MM.1S (cell line): ENCODE results near the gene RMND1.
A peak's percentile ranks its signal among the peaks of the same experiment; 100 is the strongest.

Experiments
- DNase-seq: peaks from one replicate; pipeline ENCODE4 v3.0.0-alpha.2; 2015
- H2AFZ ChIP-seq: fragments of 300-600 bp; sonication (generic); 2 replicates; pipeline ENCODE4 v1.6.0; 2016; ENCODE audit warnings: antibody characterized with exemption, low read length
- H3F3A ChIP-seq: fragments of 300-600 bp; sonication (generic); 2 replicates; pipeline ENCODE4 v1.6.1; 2016; ENCODE audit warnings: mild to moderate bottlenecking, antibody characterized with exemption, low read length, moderate library complexity, mixed read lengths; ENCODE audit not compliant: insufficient read depth
- H3K27ac ChIP-seq: fragments of 300-600 bp; sonication (generic); 2 replicates; pipeline ENCODE4 v1.5.1; 2016; ENCODE audit warnings: mild to moderate bottlenecking, low read length
- H3K27me3 ChIP-seq: fragments of 300-600 bp; sonication (generic); replicated peaks from 2 replicates; pipeline ENCODE4 v1.6.0; 2016; ENCODE audit warnings: low read length; ENCODE audit not compliant: insufficient read depth
- H3K36me3 ChIP-seq: fragments of 300-600 bp; sonication (generic); replicated peaks from 2 replicates; pipeline ENCODE4 v1.6.1; 2016; ENCODE audit warnings: mild to moderate bottlenecking, low read length, mixed read lengths; ENCODE audit not compliant: insufficient read depth
- H3K4me1 ChIP-seq: fragments of 300-600 bp; sonication (generic); 2 replicates; pipeline ENCODE4 v1.6.1; 2016; ENCODE audit warnings: low read length, mixed read lengths
- H3K4me2 ChIP-seq: fragments of 300-600 bp; sonication (generic); 2 replicates; pipeline ENCODE4 v1.6.0; 2016; ENCODE audit warnings: low read depth, low read length
- H3K4me3 ChIP-seq: fragments of 300-600 bp; sonication (generic); 2 replicates; pipeline ENCODE4 v1.5.1; 2016; ENCODE audit warnings: low read length, mixed read lengths
- H3K79me2 ChIP-seq: fragments of 300-600 bp; sonication (generic); 2 replicates; pipeline ENCODE4 v1.6.1; 2016; ENCODE audit warnings: mixed run types, low read length, mixed read lengths
- H3K9ac ChIP-seq: fragments of 300-600 bp; sonication (generic); 2 replicates; pipeline ENCODE4 v1.6.1; 2016; ENCODE audit warnings: low read length, mixed read lengths
- H3K9me2 ChIP-seq: fragments of 300-600 bp; sonication (generic); replicated peaks from 2 replicates; pipeline ENCODE4 v1.6.1; 2016; ENCODE audit warnings: mild to moderate bottlenecking, low read length, mixed read lengths; ENCODE audit not compliant: insufficient read depth
- H3K9me3 ChIP-seq: fragments of 300-600 bp; sonication (generic); replicated peaks from 2 replicates; pipeline ENCODE4 v1.6.1; 2016; ENCODE audit warnings: mild to moderate bottlenecking, low read length, mixed read lengths; ENCODE audit not compliant: insufficient read depth
- H4K20me1 ChIP-seq: fragments of 300-600 bp; sonication (generic); 2 replicates; pipeline ENCODE4 v1.6.1; 2016; ENCODE audit warnings: mild to moderate bottlenecking, low read length, moderate library complexity, mixed read lengths; ENCODE audit not compliant: insufficient read depth
- CTCF ChIP-seq: fragments of 300-600 bp; sonication (generic); IDR thresholded peaks from 2 replicates; pipeline ENCODE4 v1.5.1; 2016; ENCODE audit warnings: antibody characterized with exemption, low read length, mixed read lengths
- EZH2 ChIP-seq: fragments of 300-600 bp; sonication (generic); optimal IDR thresholded peaks from 2 replicates; pipeline ENCODE3; 2017; ENCODE audit warnings: low read depth, mild to moderate bottlenecking, antibody characterized with exemption, low read length, mixed read lengths
- EZH2phosphoT487 ChIP-seq: fragments of 300-600 bp; sonication (generic); IDR thresholded peaks from 2 replicates; pipeline ENCODE4 v1.6.1; 2018; ENCODE audit warnings: antibody characterized with exemption, low read length

The RMND1 gene

GRCh38 chr6:151376440-151376839 lies 75.5 kb downstream of the RMND1 start:
- 0 out of 2 replicates have a peak overlapping the region, but pooled peaks have one; percentile 18 for H3K4me2 ChIP-seq
- H3K79me2 ChIP-seq: peaks cover 73% of the 10 kb centered on the region

GRCh38 chr6:151375833-151376232 lies 76.1 kb downstream of the RMND1 start:
- Histone ChIP-seq H3K9ac (no peak overlapping the region), H3K9me2 (no peaks in the 10 kb centered on the region), H3K4me1 (0 out of 2 replicates have a peak, but pooled peaks cover 3% of the 10 kb centered on the region), H3K79me2 (peaks cover 71% of the 10 kb centered on the region), H3K9me3 (no peaks in the 10 kb centered on the region), H3K27ac (no peak overlapping the region), H3K36me3 (no peaks in the 10 kb centered on the region), H2AFZ (no peak overlapping the region), H3K4me2 (no peak overlapping the region), H3F3A (peaks cover 7% of the 10 kb centered on the region), H3K27me3 (no peaks in the 10 kb centered on the region), H3K4me3 (no peak overlapping the region), H4K20me1 (no peaks in the 10 kb centered on the region)
- DNase-seq: no peak
- TF ChIP-seq CTCF (no peak), EZH2 (no peak), EZH2phosphoT487 (no peak)

More at GRCh38 chr6:151376440-151376839, 75.5 kb downstream of the RMND1 start:
- H3K4me3 ChIP-seq: no peak overlapping the region
- no peaks in the 10 kb centered on the region for H3K9me2 ChIP-seq
- no peak for TF ChIP-seq EZH2phosphoT487
- no peak for TF ChIP-seq EZH2
- no peak for TF ChIP-seq CTCF
- H2AFZ ChIP-seq: no peak overlapping the region
- peaks cover 7% of the 10 kb centered on the region for H3F3A ChIP-seq
- no peaks in the 10 kb centered on the region for H3K36me3 ChIP-seq
- peak; percentile 24 for DNase-seq
- no peak overlapping the region for H3K27ac ChIP-seq
- H3K9me3 ChIP-seq: no peaks in the 10 kb centered on the region
- H3K9ac ChIP-seq: no peak overlapping the region
- no peaks in the 10 kb centered on the region for H4K20me1 ChIP-seq
- 0 out of 2 replicates have a peak, but pooled peaks cover 3% of the 10 kb centered on the region for H3K4me1 ChIP-seq
- no peaks in the 10 kb centered on the region for H3K27me3 ChIP-seq

GRCh38 chr6:151374036-151374683 lies 77.8 kb downstream of the RMND1 start:
- Histone ChIP-seq H3K9me3 (no peaks in the 10 kb centered on the region), H3F3A (no peaks in the 10 kb centered on the region), H3K27me3 (no peaks in the 10 kb centered on the region), H2AFZ (no peak overlapping the region), H3K79me2 (peaks cover 57% of the 10 kb centered on the region), H3K36me3 (no peaks in the 10 kb centered on the region), H3K4me3 (no peak overlapping the region), H3K27ac (no peak overlapping the region), H3K4me1 (0 out of 2 replicates have a peak, but pooled peaks cover 3% of the 10 kb centered on the region), H3K9ac (no peak overlapping the region), H4K20me1 (no peaks in the 10 kb centered on the region), H3K4me2 (no peak overlapping the region), H3K9me2 (no peaks in the 10 kb centered on the region)
- TF ChIP-seq EZH2phosphoT487 (no peak), CTCF (no peak), EZH2 (no peak)
- DNase-seq: no peak
